GM21515 (cell line): ENCODE results near the gene TSNAX.
"Not testable (repeated sequence)": the region's sequence is repeated elsewhere in the genome, so short reads cannot be mapped to it uniquely, and the experiment has no call there.

ENCODE experiments used
- ATAC-seq: cut with Tn5 transposase; IDR thresholded peaks from one replicate; pipeline ENCODE4 v1.9.1; 2021; ENCODE audit not compliant: unreplicated experiment

The TSNAX gene

DNA sequence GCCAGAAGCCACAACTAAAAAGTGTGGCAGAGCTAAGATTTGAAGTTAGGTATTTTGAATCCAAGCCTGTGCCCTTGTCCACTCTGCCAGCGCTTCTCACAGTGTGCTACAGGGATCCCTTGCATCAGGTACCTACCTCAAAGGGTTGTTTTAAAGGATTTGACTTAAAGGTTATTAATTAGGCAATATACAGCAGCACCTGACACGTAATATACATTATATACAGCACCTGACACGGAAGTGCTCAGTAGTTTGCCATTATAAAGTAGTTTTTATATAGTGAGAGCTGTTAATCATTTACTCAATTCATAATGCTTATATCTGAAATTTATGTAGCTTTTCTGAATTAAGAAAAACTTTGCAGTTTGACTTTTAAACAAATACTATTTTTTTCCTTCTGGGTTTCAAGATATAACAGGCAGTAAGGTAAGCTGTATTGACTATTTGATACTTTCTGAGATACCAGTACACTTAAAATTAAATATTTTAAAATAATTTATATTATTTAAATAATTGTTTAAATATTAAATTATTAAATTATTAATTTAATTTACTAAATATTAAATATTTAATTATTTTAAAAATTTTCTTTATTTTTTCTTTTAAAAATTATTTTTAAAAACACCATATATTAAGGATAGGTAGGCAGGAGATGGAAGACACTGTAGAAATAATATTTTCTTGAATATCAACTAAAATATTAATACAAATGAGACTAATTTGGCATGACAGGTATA lies 33.3 kb downstream of the TSNAX start:
- no peak for ATAC-seq

DNA sequence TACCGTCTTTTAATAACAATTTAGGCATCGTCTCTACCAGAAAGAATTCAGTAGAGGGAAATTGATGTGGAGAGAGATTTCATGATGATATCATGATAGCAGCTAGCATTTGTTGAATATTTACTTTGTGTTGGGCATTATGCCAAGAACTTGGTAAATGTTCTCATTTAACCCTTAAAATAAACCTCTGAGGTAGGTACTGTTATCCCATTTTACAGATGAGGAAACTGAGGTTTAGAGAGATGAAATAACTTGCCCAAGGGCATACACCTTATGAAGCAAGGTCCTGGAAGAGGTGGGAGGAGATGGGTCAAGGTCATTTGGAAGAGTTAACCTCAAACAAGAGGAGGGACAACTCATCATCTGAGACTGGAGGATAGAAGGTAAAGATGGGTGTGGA lies 34.8 kb downstream of the TSNAX start:
- no peak for ATAC-seq

DNA sequence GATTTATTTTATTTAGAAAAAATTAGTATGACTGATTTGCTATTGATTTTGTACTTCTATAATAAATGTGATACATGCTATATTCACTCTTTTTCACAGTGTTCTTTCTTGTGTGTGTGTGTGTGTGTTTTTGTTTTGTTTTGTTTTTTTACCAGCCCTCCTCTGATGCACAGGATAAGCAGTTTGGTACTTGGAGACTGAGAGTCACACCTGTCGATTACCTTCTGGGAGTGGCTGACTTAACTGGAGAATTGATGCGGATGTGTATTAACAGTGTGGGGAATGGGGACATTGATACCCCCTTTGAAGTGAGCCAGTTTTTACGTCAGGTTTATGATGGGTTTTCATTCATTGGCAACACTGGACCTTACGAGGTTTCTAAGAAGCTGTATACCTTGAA lies 35.9 kb downstream of the TSNAX start:
- no peak for ATAC-seq

DNA sequence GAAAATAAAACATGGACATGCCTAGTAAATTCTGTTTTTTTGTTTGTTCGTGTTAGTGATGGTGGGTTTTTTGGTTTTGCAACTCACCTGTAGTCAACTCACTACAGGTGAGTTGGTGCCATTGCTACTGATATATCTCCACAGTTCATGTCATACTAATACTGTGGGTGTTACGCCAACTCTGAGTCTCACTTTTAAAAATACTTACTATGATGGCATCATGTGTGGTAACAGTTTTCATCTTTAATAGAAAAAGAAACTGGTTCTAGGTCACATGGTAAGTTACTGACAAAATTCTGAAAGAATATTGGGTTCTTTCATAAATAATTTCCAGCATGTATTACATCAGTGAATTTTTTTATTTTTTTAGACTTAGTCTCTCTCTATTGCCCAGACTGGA lies 38.0 kb downstream of the TSNAX start:
- ATAC-seq = no peak

DNA sequence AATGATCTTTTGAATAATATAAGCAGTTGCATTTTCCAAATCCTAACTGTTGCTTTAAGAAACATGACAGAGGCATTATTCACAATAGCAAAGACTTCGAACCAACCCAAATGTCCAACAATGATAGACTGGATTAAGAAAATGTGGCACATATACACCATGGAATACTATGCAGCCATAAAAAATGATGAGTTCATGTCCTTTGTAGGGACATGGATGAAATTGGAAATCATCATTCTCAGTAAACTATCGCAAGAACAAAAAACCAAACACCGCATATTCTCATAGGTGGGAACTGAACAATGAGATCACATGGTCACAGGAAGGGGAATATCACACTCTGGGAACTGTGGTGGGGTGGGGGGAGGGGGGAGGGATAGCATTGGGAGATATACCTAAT lies 41.8 kb downstream of the TSNAX start:
- not testable (repeated sequence) for ATAC-seq

DNA sequence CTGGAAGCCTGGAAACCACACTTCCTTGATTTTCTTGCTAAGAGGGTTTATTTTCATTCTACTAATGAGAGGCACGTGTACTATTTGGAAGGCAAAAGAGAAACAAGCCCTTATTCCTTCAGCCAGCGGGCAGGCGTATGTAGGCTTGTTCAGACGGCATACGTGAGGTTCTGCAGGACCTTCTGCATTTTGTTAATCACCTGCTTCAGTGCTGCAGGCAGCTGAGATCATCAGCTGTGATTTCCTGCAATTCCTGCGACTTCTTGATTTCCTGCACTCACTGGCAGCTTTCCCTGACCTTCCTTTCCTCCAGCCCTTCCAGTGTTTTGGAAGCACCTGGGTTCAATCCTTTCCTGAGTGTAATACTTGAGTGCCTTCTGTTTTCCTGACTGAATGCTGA lies 43.4 kb downstream of the TSNAX start:
- ATAC-seq = no peak

DNA sequence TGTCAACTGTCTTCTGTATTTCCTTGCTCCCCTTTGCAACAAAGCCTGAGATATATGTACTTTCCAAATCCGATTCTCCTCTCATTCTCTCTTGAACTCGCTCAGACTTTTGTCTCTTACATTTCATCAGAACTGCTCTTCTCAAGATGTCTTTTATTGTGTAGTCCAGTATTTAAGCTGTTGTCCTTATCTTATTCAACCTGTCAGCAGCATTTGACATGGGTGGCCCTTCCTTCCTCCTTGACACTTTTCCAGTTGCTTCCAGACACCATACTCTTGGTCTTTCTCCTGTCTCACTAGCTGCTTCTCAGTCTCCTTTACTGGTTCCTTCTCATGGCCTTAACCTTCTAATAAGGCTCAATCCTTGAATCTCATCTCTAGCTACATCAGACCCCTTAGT lies 47.0 kb downstream of the TSNAX start:
- no peak for ATAC-seq

DNA sequence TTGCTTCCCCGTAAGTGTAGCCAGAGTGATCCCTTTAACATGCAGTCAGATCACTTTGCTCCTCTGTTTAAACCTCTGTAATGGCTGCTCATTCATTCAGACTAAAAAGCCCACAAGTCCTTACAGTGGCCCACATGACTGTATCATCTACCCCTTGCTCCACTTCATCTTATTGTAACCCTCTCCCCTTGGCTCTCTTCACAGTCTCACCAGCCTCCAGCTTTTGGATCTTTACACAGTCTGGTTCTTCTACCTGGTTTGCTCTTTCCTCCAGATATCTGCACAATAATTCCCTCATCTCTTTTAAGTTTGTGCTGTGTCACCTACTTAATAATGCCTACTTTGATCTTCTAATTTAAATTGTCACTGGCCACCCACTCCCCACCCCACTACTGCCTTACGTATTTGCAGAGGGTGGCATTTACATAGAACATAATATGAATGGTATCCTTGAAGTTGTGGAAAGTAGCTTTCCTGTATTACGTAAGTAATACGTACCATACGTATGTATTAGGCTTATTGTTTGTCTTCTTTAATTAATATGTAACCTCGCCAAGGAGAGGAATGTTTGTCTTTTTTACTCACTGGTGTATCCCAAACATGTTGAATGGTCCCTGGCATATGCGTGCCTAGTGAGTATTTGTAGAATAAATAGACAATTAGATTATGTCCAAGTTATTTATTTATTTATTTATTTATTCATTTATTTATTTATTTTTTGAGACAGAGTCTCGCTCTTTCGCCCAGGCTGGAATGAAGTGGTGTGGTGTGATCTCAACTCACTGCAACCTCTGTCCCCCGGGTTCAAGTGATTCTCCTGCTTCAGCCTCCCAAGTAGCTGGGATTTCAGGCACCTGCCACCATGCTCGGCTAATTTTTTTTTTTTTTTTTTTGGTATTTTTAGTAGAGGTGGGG lies 48.6 kb downstream of the TSNAX start:
- ATAC-seq = no peak

DNA sequence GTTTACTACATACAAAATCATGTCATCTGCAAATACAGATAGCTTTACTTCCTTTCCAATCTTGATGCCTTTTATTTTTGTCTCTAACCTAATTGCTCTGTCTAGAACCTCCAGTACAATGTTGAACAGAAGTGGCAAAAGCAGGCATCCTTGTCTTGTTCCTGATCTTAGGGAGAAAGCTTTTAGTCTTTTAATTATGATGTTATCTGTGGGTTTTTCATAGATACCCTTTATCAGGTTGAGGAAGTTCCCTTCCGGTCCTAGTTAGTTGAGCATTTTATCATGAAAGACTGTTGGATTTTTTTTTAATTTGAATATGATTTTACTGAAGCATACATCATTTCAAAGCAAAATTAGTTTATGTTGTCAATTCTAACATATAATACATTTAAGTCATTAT lies 52.4 kb downstream of the TSNAX start:
- ATAC-seq = no peak

DNA sequence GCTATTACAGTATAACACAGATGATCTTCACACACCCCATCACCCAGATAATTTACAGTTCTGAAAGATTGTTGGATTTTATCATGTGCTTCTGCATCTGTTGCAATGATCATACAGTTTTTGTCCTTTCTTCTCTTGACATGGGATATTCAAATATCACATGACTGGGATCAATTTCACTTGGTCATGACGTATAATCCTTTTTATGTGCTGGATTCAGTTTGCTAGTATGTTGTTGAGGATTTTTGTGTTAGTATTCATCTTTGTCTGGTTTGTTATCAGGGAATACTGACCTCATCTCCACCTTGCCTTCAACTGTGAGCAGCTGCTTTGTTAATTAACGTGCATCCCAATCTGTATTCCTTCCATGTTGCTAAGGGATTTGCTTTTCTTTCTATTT lies 53.4 kb downstream of the TSNAX start:
- no peak for ATAC-seq

DNA sequence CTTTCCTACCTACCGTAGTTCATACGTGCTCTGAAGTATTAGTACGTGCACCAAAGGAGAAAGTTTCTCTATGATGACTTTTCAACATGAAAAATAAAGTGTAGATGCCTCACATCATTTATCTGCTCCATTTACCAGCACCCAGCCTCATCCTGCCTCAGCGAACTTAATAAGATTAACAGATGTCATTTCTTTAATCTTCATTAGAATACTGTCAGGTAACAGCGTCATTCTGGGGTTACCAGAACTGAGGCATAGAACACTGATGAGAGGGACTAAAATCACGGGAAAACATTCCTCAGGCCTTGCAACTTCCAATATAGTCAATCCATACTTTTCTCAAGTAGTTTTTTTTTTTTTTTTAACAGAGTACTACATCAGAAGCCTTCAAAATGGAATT lies 54.9 kb downstream of the TSNAX start:
- ATAC-seq = no peak

DNA sequence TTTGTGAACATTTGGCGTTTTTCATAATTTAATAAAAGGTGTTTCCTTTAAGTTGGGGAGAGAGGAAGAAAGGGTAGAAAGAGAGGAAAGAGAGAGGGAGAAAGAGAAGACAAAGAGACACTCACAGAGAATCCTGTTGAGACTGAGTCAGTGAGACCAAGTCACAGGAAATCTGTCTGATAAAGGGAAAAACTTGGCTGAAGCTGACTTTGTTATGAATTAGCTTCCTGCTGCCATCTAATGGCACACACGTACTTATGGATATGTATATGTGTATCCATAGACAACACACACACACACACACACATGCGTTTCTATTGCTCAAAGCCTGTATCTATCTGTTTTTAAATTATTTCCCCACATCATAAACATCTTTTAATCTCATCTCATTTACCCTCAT lies 55.6 kb downstream of the TSNAX start:
- no peak for ATAC-seq

DNA sequence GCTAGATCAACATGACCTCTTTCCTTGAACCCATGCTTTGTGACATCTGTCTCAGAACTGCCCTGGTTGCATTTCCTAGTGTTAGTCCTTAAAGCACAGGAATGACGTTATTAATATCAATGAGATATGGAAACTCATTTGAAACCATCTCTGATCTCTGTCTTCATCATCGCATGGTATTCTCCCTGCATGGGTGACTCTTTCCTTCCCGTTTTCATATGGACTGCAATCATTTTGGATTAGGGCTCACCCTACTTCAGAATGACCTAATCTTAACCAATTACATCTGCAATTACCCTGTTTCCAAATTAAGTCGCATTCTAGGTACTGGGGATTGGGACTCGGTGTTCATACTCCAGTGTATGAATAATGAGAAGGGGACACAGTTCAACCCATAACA lies 56.5 kb downstream of the TSNAX start:
- ATAC-seq = no peak

DNA sequence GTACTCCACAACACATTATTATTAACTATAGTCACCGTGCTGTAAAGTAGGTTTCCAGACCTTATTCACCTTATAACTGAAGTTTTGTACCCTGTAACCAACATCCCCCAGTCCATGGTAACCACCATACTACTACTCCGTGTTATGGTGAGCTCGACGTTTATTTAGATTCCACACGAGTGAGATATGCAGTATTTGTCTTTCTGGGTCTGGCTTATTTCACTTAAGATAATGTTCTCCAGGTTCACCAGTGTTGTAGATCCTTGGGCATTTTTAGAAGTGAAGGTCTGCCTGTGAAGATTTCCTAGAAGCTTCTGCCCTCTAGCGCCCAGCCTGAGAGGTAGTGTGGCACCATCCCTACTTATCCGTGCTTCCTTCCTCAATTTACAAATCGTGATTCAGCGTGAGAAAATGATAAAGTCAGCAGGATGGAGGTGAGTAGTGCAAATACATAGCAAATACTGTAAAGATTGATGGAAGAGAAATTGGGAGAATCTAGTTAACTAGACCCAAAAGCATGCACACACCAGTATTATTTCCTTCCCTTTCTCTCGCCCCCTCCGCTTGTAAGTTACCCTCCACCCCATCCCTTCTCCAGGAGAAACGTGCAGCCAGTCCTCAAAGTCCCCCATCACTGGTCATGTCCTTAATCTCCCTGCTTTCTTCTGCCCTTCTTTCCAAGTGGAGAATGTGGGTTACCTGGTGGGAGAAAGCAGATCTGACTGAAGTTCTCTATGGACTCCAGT lies 62.2 kb downstream of the TSNAX start:
- peak; percentile 58 for ATAC-seq

DNA sequence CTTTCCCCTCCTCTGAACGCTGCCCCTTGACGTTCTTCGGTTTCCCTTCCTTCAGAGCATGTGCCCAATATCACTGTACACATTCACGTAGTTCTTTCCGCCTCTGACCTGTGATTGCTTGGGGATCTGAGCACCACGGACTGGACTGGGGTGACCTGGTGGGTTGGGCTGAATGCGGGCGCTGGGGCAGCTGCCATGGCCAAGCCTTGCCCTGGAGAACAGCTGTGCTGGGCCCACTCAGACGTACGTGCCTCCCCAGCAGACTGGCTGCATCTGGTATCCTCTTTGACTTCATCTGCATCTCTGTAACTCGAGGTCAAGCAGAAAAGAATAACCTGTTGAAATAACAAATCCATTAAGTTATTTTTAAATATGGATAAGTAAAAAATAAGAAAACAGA lies 63.0 kb downstream of the TSNAX start:
- no peak for ATAC-seq

DNA sequence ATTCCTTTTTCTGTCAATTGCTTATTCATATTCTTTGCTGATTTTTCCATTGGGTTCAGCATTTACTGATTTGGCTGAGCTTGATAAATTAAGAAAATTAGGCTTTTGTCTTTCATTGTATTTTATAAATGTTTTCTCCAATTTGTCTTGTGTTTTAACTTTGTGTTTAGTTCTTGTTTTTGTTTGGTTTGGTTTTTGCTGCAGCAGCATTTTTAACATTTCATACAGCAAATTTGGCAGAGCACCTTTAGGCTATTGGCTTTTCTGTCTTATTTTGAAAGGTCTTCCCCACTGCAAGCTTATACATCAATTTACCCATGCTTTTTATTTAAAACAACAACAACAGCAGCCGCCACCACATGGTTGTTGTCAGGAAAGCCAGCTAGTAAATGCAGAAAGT lies 64.3 kb downstream of the TSNAX start:
- no peak for ATAC-seq

DNA sequence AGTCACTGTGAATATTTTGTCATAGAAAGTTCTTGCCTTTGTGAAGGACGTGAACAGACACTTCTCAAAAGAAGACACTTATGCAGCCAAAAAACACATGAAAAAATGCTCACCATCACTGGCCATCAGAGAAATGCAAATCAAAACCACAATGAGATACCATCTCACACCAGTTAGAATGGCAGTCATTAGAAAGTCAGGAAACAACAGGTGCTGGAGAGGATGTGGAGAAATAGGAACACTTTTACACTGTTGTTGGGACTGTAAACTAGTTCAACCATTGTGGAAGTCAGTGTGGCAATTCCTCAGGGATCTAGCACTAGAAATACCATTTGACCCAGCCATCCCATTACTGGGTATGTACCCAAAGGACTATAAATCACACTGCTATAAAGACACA lies 64.8 kb downstream of the TSNAX start:
- ATAC-seq = not testable (repeated sequence)

DNA sequence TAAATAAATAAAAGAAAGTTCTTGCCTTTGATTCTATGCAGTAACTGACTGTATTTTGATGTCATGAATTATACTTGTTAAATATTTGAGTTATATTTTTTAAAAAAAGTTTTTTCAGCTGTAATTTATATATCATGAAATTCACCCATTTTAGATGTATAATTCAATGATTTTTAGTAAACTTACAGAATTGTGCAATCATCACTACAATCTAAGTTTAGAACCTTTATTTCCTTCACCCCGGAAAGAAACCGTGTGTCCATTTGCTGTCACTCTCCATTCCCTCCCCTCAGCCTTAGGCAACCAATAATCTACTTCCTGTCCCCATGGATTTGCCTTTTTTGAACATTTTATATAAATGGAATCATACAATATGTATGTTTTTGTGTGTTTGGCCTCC lies 65.7 kb downstream of the TSNAX start:
- ATAC-seq = no peak

DNA sequence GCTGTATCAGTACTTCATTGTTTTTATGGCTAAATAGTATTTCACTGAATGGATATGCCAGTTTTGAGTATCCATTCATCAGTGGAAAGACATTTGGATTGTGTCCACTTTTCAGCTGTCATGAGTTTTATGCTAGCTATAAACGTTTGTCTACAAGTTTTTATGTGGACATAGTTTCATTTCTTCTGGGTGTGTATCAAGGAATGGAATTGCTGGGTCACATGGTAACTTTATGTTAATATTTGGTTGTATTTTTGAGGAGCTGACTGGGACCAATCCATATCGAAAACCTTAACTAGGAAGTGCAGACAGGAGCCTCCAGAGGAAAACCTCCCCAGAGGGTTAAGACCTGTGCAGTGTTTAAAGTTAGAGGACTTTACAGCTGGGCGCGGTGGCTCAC lies 66.3 kb downstream of the TSNAX start:
- no peak for ATAC-seq

DNA sequence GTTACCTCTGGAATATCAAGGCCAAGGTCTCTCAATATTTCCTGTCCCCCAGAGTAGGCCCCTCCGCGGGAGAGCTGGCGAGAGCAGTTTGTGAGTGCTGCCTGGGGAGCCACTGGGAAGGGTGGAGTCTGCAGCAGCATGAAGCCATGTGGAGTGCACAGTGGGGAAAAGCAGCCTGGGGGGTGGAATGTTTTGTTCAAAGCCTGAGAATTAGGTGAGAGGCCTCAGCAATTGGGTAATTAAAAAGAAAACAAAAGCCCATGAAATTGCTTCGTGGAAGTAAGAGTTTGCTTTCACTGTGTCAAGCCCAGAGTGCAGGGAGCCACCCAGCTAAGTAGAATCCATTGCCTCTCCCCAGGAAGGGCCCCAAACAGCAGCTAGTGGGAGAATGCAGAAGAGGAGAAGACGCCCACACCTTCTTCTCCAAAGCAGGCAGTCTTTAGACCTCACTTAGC lies 67.9 kb downstream of the TSNAX start:
- ATAC-seq = no peak

DNA sequence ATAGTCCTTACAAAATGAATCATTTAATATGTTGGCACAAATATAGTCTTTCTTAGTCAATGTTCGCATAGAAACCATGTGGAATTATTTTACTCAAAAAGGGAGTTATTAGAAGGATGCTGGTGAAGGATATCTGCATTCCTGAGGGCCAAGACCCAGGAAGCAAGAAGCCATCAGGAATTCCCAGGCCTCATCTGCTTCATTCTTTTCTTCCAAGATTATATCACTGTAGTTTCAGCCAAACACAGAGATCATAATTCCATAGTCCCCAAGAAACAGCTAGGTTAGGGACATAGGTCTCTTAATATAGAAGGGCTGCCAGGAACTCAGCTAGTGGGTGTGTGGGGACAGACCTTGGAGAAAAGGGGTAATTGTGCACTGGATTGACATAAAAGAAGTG lies 69.5 kb downstream of the TSNAX start:
- ATAC-seq = no peak
